ENCODE data around the gene PROM2.

The PROM2 gene

DNA sequence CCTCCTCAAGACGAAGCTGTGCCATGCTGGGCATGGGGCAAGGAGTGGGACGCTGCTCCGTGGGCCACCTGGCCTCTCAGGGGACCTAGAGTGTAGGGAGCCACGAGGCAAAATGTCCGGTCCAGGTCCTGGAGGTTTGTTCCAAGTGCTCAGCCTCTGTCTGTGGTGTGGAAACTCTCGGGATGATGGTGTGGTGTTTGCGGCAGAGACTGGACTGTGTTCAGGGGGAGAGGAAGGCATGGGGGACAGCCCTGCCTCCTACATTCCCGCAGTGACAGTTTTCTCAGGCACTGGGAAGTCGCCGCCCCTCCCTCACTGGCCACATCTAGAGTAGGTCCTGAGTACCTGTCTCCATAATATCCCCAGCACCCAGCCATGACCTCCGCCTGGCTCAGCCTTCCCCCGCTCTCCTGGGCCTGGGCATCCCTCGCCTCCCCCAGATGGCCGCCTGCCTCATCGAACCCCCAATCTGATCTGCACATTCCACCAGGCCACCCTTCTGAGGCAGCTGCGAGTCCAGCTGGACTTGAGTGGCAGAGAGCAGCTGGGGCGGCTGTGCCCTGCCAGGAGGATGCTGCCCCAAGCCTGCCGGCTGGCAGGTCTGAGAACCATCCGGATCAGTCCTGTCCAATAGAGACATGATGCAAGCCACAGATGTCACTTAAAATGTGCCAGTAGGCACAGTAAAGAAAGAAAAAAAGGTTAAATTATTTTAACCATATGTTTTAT lies 29.1 kb downstream of the PROM2 start:
- no peak for DNase-seq (ENCODE audit: low read depth, low spot score)
- Histone ChIP-seq H3K9me3 (ENCODE audit: insufficient read depth, low read length) (no peaks in the 10 kb centered on the region), H3K36me3 (ENCODE audit: insufficient read depth, insufficient read length, low read length) (no peaks in the 10 kb centered on the region), H3K4me1 (ENCODE audit: insufficient read depth, insufficient read length) (peaks cover 26% of the 10 kb centered on the region), H3K9ac (ENCODE audit: insufficient read length, low read depth) (no peak overlapping the region), H3K4me3 (ENCODE audit: insufficient read length, low read depth) (no peak overlapping the region), H3K27me3 (ENCODE audit: insufficient read depth, insufficient read length) (peaks cover 4% of the 10 kb centered on the region)
- TF ChIP-seq YY1 (IDR thresholded peaks at IDR 0.05; ENCODE audit: insufficient read depth, insufficient read length): no peak
- no peak for TF ChIP-seq SUZ12 (IDR thresholded peaks at IDR 0.05; ENCODE audit: extremely low read depth, insufficient read depth, insufficient read length)
- TF ChIP-seq ZNF274 (IDR thresholded peaks at IDR 0.05; ENCODE audit: low read depth, low read length): no peak

GRCh38 chr2:95305380-95306061 lies 31.3 kb downstream of the PROM2 start:
- no peak for TF ChIP-seq SUZ12 (IDR thresholded peaks at IDR 0.05; ENCODE audit: extremely low read depth, insufficient read depth, insufficient read length)
- TF ChIP-seq ZNF274 (IDR thresholded peaks at IDR 0.05; ENCODE audit: low read depth, low read length): no peak
- TF ChIP-seq YY1 (IDR thresholded peaks at IDR 0.05; ENCODE audit: insufficient read depth, insufficient read length): no peak
- no peak for DNase-seq (ENCODE audit: low read depth, low spot score)
- H3K9me3 ChIP-seq (ENCODE audit: insufficient read depth, low read length): no peaks in the 10 kb centered on the region
- H3K36me3 ChIP-seq (ENCODE audit: insufficient read depth, insufficient read length, low read length): no peaks in the 10 kb centered on the region
- peaks cover 35% of the 10 kb centered on the region for H3K4me1 ChIP-seq (ENCODE audit: insufficient read depth, insufficient read length)
- no peaks in the 10 kb centered on the region for H3K27me3 ChIP-seq (ENCODE audit: insufficient read depth, insufficient read length)
- H3K9ac ChIP-seq (ENCODE audit: insufficient read length, low read depth): no peak overlapping the region
- H3K4me3 ChIP-seq (ENCODE audit: insufficient read length, low read depth): no peak overlapping the region

GRCh38 chr2:95306336-95306895 lies 32.2 kb downstream of the PROM2 start:
- H3K9me3 ChIP-seq (ENCODE audit: insufficient read depth, low read length): no peaks in the 10 kb centered on the region
- no peak for DNase-seq (ENCODE audit: low read depth, low spot score)
- no peak overlapping the region for H3K9ac ChIP-seq (ENCODE audit: insufficient read length, low read depth)

DNA sequence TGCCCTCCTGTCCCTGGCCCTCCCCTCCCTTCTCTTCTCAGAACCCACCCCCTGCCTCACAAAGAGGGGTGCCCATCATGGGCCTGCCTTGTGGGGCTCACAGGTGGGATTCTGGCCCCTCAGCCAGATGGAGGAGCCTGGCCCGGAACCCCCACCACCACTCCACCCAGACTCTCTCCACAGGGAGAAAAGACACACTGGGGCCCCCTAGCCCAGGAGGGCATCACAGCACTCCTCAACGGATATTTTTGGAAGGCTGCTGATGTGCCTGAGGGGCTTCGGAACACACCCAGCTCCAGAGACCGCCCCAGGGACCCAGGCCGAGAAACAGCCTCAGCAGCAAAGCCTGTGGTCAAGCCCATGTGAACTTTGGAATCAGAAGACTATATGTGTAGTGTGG lies 32.8 kb downstream of the PROM2 start:
- Histone ChIP-seq H3K9me3 (ENCODE audit: insufficient read depth, low read length) (no peaks in the 10 kb centered on the region), H3K27me3 (ENCODE audit: insufficient read depth, insufficient read length) (no peaks in the 10 kb centered on the region)

More at GRCh38 chr2:95306336-95306895, 32.2 kb downstream of the PROM2 start:
- H3K4me3 ChIP-seq (ENCODE audit: insufficient read length, low read depth): no peak overlapping the region
- peaks cover 40% of the 10 kb centered on the region for H3K4me1 ChIP-seq (ENCODE audit: insufficient read depth, insufficient read length)
- no peak for TF ChIP-seq ZNF274 (IDR thresholded peaks at IDR 0.05; ENCODE audit: low read depth, low read length)
- no peak for TF ChIP-seq YY1 (IDR thresholded peaks at IDR 0.05; ENCODE audit: insufficient read depth, insufficient read length)
- TF ChIP-seq SUZ12 (IDR thresholded peaks at IDR 0.05; ENCODE audit: extremely low read depth, insufficient read depth, insufficient read length): no peak
- no peaks in the 10 kb centered on the region for H3K36me3 ChIP-seq (ENCODE audit: insufficient read depth, insufficient read length, low read length)
- no peaks in the 10 kb centered on the region for H3K27me3 ChIP-seq (ENCODE audit: insufficient read depth, insufficient read length)

GRCh38 chr2:95307878-95308277 lies 33.6 kb downstream of the PROM2 start:
- no peak for DNase-seq (ENCODE audit: low read depth, low spot score)
- Histone ChIP-seq H3K27me3 (ENCODE audit: insufficient read depth, insufficient read length) (no peaks in the 10 kb centered on the region), H3K4me1 (ENCODE audit: insufficient read depth, insufficient read length) (peaks cover 46% of the 10 kb centered on the region), H3K4me3 (ENCODE audit: insufficient read length, low read depth) (no peak overlapping the region), H3K9ac (ENCODE audit: insufficient read length, low read depth) (no peak overlapping the region), H3K36me3 (ENCODE audit: insufficient read depth, insufficient read length, low read length) (no peaks in the 10 kb centered on the region), H3K9me3 (ENCODE audit: insufficient read depth, low read length) (no peaks in the 10 kb centered on the region)
- TF ChIP-seq SUZ12 (IDR thresholded peaks at IDR 0.05; ENCODE audit: extremely low read depth, insufficient read depth, insufficient read length) (no peak), ZNF274 (IDR thresholded peaks at IDR 0.05; ENCODE audit: low read depth, low read length) (no peak), YY1 (IDR thresholded peaks at IDR 0.05; ENCODE audit: insufficient read depth, insufficient read length) (no peak)

More for the DNA sequence above, 32.8 kb downstream of the PROM2 start:
- H3K36me3 ChIP-seq (ENCODE audit: insufficient read depth, insufficient read length, low read length): no peaks in the 10 kb centered on the region
- peaks cover 45% of the 10 kb centered on the region for H3K4me1 ChIP-seq (ENCODE audit: insufficient read depth, insufficient read length)
- TF ChIP-seq YY1 (IDR thresholded peaks at IDR 0.05; ENCODE audit: insufficient read depth, insufficient read length): no peak
- no peak for TF ChIP-seq ZNF274 (IDR thresholded peaks at IDR 0.05; ENCODE audit: low read depth, low read length)
- no peak for TF ChIP-seq SUZ12 (IDR thresholded peaks at IDR 0.05; ENCODE audit: extremely low read depth, insufficient read depth, insufficient read length)
- no peak for DNase-seq (ENCODE audit: low read depth, low spot score)
- no peak overlapping the region for H3K9ac ChIP-seq (ENCODE audit: insufficient read length, low read depth)
- H3K4me3 ChIP-seq (ENCODE audit: insufficient read length, low read depth): no peak overlapping the region

- Histone ChIP-seq H3K27me3 (ENCODE audit: insufficient read depth, insufficient read length) (no peaks in the 10 kb centered on the region), H3K36me3 (ENCODE audit: insufficient read depth, insufficient read length, low read length) (no peaks in the 10 kb centered on the region), H3K4me1 (ENCODE audit: insufficient read depth, insufficient read length) (peaks cover 41% of the 10 kb centered on the region), H3K9me3 (ENCODE audit: insufficient read depth, low read length) (no peaks in the 10 kb centered on the region), H3K4me3 (ENCODE audit: insufficient read length, low read depth) (no peak overlapping the region), H3K9ac (ENCODE audit: insufficient read length, low read depth) (no peak overlapping the region)
- no peak for DNase-seq (ENCODE audit: low read depth, low spot score)
- TF ChIP-seq YY1 (IDR thresholded peaks at IDR 0.05; ENCODE audit: insufficient read depth, insufficient read length) (no peak), SUZ12 (IDR thresholded peaks at IDR 0.05; ENCODE audit: extremely low read depth, insufficient read depth, insufficient read length) (no peak), ZNF274 (IDR thresholded peaks at IDR 0.05; ENCODE audit: low read depth, low read length) (no peak)
Measured at GRCh38 chr2:95308426-95308990, 34.3 kb downstream of the PROM2 start.

DNA sequence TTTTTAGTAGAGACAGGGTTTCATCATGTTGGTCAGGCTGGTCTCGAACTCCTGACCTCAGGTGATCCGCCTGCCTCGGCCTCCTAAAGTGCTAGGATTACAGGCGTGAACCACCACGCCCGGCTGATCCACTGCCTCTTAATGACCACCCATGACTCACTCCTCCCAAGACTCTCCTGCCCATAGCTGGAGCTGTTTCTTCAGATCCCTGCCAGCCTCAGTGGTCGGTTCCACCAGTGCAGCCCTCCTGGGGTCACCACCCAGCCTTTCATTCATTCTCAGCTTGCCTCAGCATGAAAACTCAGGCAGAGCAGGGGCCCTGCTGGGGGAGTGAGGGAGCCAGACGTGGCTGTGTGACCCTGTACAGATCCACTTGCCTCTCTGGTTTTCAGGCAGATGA lies 35.4 kb downstream of the PROM2 start:
- TF ChIP-seq SUZ12 (IDR thresholded peaks at IDR 0.05; ENCODE audit: extremely low read depth, insufficient read depth, insufficient read length) (no peak), ZNF274 (IDR thresholded peaks at IDR 0.05; ENCODE audit: low read depth, low read length) (no peak), YY1 (IDR thresholded peaks at IDR 0.05; ENCODE audit: insufficient read depth, insufficient read length) (no peak)
- DNase-seq (ENCODE audit: low read depth, low spot score): no peak
- Histone ChIP-seq H3K9ac (ENCODE audit: insufficient read length, low read depth) (no peak overlapping the region), H3K4me1 (ENCODE audit: insufficient read depth, insufficient read length) (peaks cover 40% of the 10 kb centered on the region), H3K4me3 (ENCODE audit: insufficient read length, low read depth) (no peak overlapping the region), H3K9me3 (ENCODE audit: insufficient read depth, low read length) (no peaks in the 10 kb centered on the region), H3K36me3 (ENCODE audit: insufficient read depth, insufficient read length, low read length) (no peaks in the 10 kb centered on the region), H3K27me3 (ENCODE audit: insufficient read depth, insufficient read length) (no peaks in the 10 kb centered on the region)

All from NT2/D1 (cell line).